GM21447 (cell line): ENCODE data around the gene ERH.

ENCODE experiments used
- ATAC-seq: cut with Tn5 transposase; IDR thresholded peaks from one replicate; pipeline ENCODE4 v1.9.1; 2021; ENCODE audit not compliant: unreplicated experiment

Gene ERH

DNA sequence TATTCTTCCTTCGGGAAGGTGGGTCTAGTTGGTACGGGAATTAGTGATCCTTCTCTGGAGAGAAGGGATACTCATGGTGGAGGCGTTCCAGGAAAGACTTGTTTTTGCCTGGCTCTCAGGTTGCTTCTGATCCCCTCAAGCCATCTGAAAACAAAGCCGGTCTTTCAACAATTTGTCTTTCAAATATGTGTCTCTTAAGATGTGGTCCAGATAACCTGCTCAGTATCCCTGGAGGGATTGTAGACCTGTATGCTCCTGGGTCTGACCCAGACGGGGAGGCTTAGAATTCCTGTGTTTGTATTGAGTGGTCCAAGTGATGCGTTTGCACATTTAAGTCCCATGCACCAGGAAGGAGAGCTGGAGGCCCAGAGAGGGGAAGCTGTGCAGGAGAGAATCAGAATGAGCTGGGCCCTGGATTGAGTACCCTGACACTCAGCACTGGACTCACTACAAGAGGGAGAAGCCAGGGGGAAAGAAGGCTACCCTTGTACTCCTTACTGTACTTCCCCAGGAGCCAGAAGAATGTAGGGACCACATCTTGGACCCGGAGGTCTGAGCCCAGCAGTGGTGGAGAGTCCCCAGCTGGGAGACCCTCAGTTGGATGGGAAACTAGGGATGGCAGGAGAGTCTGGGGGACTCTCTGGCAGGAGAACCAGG is 40.4 kb downstream of the ERH start:
- ATAC-seq: no peak

- no peak for ATAC-seq
Observed at GRCh38 chr14:69356903-69357543, 41.1 kb downstream of the ERH start.

- no peak for ATAC-seq
Observed at GRCh38 chr14:69355607-69356281, 42.4 kb downstream of the ERH start.

DNA sequence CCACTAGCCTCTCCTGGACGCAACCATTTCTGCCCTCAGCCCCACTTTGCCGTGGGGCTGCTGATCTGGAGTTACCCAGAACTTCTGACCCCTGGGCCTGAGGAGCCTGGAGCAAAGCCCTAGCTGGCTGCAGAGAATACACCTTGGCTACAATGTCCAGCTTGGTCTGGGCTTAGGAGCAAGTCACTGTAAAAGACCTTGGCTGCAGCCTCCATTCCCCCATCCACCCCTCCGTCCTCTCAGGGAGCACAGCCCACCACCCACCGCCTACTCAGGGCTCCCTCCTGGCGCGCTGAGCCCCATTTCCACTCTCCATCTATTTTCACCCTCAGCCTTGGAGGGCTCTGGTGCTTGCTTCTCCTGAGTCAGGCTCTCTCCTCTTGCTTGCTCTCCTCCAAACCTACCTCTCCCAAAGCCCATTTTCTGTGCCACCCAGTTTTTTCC is 42.9 kb downstream of the ERH start:
- ATAC-seq: no peak

DNA sequence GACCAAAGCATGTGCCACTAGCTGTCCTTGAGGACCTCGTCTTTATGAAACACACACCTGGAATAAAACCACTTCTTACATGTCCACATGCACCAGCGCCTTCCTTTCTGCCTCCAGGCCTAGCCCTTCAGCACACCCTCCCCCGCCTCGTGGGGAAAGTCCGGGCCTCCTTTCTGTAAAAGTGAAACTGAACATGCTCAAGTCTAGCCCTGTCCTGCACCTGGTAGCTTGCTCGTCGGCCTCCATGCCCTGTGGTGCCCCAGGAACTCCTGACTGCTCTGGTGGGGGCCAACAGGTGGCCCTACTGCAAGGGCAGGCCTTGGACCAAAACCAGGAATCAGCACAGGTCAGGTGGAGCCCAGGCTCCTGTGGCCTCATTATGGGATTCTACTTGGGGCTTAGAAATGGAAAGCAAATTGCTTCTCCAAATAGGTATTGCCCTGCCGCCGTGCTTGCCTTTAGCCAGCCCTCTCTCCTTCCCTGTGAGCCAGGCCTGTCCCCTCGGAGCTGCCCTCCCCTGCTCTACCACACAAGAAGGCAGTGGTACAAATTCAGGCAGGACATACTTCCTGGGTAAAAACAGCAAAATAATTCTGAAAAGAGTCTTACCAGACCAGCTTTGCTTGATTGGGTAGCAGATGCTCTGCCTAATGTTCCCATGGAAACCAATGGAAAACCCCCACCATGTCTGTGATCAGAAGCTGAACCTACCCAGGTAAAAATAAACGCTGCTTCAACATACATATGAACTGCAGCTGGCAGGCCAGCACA is 43.5 kb downstream of the ERH start:
- ATAC-seq: peak; percentile 92

DNA sequence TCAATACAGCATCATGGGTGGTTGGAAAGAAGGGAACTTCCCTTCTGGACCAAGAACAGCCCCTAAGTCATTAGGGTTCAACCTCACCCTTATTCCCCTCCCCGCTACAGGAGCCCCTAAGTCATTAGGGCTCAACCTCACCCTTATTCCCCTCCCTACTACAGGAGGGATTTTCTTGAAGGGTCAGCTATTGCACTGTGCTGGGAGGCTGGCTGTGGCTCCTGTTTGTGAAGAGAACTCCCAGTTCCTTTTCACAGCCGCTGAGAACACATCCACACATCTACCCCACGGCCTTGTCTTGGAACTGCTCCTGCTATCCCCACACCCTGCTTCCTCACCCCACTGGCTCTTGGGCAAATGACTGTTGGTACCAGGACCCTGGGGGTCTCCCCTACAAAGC is 44.9 kb downstream of the ERH start:
- no peak for ATAC-seq

GRCh38 chr14:69351911-69352310 is 46.2 kb downstream of the ERH start:
- ATAC-seq: no peak

GRCh38 chr14:69351385-69351784 is 46.7 kb downstream of the ERH start:
- no peak for ATAC-seq

DNA sequence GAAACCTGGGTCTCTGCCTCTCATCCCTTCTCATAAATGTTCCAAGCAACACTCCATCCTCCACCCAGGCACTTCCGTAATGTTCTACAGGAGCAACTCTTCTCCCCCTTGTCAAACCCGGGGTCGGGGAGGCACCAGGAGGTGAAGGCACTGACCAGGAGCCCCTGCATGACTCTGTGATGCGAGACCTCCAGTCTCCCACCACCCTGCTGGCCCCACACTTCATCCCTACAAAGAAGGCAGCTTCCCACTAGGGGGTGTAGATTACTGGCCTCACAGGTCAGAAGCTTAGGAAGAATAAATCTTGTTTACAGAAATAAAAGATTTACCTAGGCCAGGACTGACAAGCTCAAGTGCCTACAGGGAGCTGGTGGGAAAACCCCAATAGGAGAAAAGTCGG is 47.2 kb downstream of the ERH start:
- no peak for ATAC-seq

GRCh38 chr14:69349091-69349777 is 48.9 kb downstream of the ERH start:
- no peak for ATAC-seq

- no peak for ATAC-seq
Observed at GRCh38 chr14:69346710-69347109, 51.4 kb downstream of the ERH start.

DNA sequence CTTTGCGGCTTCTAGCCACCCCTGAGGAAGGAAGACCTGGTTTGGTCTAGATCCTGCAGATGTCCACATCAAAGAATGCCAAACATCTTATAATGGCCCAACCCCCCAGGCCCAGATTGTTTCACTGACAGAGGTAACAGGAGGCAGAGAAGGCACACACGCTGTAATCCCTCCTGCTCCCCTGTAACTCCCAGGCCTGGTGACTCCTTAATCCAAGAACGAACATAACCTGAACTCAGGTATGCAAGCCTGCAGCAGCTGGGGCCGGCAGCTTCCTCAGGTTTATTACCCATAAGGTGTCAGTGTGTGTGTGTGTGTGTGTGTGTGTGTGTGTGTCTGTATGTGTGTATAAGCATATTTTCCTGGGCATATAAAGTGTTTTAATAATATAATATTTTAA is 52.7 kb downstream of the ERH start:
- no peak for ATAC-seq

GRCh38 chr14:69344171-69344570 is 53.9 kb downstream of the ERH start:
- no peak for ATAC-seq

GRCh38 chr14:69342928-69343525 is 55.1 kb downstream of the ERH start:
- no peak for ATAC-seq

DNA sequence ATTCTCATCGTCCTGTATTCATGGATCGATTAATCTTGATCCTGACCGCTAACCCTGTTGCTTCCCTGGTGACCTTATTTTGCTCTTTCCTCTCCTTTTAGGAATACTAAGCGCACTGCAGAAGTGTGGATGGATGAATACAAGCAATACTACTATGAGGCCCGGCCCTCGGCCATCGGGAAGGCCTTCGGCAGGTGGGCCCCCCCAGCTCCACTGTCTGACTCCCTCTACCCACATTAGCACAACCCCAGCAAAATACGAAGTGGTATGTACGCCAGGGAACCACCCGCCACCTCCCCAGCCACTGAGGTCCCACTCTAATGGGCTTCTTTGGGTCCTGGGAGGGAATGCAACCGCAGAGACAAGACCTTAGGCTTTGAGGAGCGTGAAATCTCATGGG is 58.7 kb downstream of the ERH start:
- no peak for ATAC-seq

- ATAC-seq: no peak
Observed at GRCh38 chr14:69337984-69338383, 60.1 kb downstream of the ERH start.

DNA sequence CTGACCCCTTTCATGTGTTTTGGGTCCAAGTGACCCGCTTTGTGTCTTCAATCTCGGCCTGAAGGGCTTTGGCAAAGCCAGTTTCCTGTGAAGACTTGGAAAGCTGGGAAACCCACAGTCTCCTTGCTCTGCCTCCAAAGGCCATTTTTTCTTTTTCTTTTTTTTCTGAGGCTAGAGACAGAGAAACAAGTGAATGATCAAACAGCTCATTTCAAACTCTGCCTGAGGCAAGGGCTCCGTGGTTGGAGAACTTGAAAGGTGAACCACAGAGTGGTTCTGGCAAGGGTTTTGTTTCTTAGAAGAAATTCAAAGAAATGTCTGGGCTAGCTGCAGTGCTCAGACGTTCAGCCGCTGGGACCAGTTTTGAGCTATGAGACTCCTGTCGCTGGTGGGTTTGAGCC is 62.7 kb downstream of the ERH start:
- ATAC-seq: no peak

- no peak for ATAC-seq
Observed at GRCh38 chr14:69334576-69334975, 63.5 kb downstream of the ERH start.

DNA sequence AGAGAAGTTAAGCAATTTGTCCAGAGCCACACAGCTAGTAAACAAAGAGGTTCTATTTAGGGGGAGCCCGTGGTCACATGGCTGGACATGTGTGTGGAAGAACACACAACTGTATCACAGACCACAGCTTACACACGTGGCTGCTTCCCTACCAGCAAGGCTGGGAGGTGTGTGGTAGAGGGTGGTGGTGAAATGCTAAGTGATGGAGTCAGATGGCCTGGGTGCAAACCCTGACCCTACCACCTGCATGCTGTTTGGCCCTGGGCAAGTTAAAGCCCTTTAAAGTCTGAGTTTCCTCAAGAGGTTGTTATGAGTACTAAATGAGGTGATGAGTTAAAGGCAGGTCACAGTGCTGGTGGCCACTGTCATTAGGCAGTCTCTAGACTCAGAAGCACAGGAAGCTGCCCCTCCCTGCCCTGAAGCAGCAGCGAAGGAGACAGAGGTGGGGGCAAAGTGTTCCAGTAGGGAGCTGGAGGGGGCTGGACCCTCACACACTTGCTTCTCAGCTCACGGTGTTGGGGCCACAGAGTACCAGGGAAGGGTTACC is 64.2 kb downstream of the ERH start:
- no peak for ATAC-seq

DNA sequence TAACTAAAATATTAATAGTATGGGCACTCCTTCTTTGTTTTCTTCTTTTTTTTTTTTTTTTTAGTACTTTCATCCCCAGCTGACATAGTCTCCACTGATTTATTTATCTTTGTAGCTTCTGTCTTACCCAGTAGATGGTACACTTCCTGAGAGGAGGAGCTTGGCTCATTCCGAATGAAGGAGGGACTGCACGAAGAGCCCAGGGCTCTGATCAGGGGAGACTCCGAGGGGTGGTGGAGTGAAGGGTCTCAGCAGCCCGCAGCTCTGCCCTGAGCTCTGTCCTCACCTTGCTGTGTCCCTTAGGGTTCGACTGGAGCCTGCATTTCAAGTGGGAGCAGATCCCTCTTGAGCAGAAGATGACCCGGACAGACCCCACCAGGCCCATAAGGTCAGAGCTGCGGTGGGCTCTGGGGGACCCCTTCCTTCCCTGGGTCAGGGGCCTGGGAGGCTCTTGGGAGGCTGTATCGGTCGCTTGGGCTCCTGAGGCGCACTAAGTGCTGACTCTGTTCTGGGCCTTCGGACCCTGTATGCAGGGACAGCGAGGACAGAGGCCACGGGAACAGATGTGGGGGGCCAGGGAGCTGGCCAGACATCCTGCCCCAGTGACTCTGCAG is 65.2 kb downstream of the ERH start:
- no peak for ATAC-seq
